T follicular helper cell (primary cell): ENCODE results near the gene HOXA7.

Experiments used
- DNase-seq: peaks from one replicate; pipeline ENCODE4 v3.0.0-alpha.2; 2020; ENCODE audit warnings: low read depth

The HOXA7 gene

DNA sequence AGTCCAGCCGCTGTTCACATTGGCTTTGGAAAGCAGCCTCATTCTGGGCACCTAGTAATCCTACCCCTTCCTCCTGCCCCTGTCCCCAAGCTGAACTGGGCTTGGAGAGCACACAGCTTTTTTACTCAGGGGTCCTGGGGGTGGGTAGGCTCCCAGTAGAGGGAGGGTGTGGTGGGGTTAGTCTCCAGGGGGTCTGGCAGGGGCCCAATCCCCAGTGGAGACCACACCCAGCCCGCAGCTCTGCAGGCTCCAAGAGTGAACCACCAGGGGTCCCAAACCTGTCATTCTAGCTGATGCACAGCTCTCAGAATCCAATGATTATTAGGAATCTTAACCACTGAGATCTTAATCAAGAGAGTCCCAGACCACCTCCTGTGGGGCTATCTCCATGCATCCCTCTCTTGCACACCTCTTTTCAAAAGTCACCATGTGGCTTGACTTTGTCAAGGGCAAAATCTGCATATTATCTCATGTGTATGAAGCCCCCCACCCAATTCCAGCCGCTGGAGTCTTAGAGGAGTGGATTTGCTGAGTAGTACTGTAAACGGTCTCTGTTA lies 25.9 kb upstream of the HOXA7 start:
- no peak for DNase-seq

DNA sequence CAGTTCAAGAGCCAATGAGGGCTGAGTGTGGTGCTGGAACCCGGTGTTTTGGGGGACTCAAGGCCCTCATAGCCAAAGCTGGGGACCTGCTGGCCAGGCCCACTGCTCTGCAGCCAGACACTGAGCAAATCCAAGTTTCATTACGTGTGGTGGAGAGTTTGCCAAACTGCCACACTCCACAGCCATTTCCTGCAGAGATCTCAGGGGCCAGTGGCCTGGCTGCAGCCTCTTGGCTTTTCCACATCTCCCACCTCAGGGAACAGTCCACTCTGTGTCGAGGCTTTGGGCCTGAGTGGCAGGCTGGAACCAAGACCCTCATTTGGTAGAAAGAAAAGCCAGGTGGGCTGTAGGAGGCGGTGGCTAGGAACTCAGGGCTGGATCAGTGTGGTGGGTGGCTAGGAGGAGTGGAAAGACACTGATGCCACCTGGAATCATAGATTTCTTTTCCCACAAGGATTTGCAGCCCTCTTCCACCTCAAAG lies 25.4 kb upstream of the HOXA7 start:
- DNase-seq = no peak

DNA sequence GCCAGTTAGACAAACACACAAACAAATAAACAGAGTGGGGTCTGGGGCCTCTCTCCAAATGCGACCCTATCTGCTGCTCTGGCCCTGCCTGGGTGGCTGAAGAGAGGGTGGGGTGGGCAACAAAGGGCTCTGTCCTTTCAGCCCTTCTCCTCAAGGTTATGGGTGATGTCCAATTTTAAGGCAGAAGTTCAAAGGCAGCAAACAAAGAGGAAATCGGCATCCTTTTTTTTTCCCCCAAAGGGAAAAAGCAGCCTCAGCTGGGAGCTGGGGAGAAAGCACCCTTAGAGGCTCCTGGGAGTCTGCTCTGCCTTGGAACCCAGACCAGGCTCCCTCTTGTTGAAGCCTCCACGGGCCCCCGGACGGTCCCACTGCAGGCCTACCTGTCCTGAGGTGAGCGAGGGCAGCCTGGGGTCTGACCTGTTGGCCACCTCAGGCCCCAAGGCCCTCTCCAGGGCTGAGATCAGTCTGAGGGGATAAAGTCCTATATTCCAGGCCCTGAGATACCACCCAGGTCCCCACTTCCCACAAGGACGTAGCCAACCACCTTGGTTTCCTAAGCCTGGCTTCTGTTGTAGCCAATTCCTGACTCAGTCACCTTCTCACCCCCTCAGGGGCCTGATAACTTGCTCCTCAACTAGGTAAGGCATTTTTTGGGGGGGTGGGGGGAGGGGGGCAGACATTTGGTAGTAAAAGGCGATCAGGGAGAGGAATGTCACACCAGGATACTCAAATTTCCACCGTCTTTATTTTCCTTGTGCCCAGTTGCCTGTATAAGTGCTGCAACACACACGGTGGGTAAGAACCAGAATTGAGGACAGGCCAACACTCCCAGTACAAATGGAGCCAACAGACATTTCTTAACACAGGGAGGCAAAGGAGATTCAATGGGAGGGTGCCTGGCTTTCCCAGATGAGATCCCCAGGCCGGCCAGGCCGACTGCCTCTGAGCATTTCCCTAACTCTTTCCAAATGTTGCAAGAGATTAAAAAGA lies 24.3 kb upstream of the HOXA7 start:
- DNase-seq = no peak

DNA sequence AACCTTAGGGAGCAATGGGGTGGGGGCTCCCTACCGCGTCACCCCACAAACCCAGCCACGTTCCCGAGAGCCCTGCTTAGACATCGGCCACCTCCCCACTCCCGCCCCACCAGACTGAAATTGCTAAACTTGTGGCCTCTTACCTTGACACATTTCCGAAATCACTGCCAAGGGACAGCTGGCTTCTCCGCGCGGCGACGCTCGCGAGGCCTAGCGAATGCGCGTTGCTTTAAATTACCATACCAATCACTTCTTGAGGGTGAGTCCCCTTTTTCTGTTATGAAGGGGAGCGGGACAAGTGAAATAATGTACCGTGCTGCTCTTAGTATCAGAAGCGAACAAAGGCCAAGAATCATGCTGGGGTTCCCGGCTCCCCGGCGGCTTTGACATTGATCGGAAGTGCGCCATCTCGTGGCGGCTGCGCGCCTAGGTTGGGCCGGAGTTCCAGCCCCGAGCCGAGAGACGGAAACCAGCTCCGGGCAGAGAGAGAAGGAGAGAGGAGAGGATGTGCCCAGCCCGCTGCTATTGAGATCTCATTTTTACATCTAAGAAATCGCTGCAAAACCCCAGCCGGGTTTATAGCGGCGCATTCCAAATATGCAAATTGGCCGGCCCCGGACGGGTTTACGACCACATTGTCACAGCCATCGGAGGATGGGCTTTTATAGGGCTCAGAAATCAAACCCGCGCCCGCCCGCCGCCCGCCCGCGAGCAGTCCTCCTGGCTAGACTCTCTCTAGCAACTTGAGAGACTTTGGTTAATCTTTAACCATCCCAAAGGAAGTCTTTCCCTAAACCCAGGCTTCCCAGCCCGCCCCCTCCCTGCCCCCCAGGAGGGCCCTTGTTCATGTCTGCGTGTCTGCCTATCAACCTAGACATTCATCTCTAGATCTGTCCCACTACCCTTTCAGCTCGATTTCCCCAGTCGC lies 23.3 kb upstream of the HOXA7 start:
- no peak for DNase-seq

DNA sequence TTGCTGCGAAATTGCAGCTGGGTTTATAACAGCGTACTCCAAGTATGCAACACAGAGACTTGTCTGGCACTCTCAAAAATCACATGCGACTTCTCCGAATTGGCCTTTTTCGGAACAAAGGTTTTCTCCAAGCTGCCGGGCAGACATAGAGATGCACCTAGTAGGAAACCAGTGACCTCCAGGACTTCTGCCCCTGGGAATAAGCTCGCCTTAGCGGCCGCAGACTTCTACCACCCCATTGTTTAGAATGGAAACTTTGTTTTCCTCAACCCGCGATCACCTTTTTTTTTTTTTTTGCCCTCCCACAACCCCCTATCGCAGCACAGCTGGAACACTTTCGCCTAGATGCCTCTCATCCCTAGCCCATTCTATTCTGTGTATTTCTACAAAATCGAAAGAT lies 22.6 kb upstream of the HOXA7 start:
- no peak for DNase-seq

DNA sequence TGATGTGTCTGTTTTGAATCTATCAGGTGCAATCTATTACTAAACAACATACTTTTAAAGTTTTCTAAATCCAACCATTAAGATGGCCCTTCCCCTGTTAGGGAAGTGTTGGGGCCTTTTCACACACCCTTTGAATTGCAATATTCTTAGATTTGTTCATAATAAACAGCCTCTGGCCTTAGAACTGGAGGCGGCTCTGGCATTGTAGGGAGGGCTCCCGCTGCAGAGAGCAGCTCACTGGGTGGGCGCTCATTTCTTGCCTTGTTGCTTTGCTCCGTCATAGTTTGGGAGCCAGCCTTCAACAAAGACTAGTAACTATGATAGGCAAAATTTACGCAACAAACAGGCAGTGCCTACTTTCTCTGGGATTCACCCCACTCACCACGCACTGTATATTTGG lies 21.9 kb upstream of the HOXA7 start:
- DNase-seq = no peak

DNA sequence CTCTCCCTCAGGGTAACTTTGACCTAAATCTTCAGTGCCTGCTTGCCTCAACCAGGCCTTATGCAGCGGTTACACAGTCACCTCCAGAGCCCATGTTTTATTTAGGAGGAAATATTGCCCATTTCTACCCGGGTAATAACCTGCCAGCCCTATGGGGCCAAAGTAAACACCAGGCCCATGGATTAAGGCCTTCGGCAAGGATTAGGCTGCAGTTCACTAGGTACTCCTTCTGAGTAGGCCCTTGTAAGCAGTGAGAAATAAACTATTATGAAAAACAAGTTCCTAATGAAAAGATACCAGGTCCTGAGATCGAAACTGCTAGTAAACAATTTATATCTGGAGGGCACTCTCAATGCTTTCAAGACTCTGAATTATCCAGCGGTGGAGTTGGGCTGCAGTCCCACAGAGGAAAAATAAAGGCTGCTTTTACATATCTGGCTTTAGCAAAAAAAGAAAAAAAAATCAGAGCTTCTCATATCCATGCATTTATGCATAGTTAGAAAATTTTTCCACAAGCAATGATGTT lies 21.4 kb upstream of the HOXA7 start:
- DNase-seq = no peak

DNA sequence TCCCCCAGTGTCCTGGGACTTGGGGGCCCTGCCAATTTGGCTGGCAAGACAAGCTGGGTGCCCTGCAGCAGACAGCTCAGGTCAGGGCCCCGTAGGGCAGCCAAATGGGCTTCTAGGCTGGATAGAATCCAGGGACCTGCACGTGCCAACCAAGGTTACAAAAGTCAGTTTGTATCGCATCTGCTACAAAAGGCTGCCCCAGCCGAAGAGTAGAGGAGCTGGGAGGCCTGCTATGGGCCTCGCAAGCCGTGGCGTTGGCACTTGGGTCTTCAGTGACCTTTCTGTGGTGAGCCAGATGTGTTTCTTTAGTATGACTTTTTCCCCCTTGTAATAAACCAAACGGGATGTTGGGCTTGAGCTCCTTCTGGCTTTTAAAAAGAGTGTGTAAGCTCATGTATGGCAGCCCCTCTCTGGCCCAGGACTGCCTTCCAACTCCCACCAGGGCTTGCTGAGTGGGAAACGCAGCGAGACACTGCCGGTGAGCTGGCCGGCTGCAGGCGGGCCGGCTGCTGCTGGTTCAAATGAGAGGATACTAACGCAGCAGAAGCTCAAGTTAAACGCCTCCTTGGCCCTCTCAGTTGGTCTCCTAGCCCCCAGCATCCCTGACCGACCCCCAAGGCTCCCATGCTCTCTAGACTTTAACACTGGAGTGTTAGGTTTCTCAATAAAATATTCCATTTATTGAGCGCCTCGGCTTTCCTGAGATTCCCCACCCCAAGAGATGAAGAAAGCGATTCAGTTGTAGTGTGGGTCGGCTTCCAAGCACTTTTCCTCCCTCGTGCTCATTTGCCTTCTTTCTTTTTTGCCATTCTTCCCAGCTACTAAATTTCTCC lies 20.7 kb upstream of the HOXA7 start:
- no peak for DNase-seq

DNA sequence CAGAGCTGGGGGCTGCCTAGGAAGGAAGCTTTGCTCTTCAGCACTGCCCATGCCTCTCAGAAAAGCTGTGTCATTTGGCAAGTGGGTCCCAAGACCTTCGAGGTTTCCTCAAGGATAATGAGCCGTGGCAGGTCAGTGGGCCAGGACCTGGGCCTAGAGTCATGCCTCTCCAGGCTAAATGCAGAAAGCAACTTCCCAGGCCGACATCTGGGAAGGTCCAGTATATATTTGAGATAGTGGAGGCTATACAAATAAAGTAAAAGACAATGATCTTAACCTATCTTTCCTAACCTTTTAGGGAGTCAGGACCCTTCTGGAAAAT lies 20.0 kb upstream of the HOXA7 start:
- DNase-seq = no peak

DNA sequence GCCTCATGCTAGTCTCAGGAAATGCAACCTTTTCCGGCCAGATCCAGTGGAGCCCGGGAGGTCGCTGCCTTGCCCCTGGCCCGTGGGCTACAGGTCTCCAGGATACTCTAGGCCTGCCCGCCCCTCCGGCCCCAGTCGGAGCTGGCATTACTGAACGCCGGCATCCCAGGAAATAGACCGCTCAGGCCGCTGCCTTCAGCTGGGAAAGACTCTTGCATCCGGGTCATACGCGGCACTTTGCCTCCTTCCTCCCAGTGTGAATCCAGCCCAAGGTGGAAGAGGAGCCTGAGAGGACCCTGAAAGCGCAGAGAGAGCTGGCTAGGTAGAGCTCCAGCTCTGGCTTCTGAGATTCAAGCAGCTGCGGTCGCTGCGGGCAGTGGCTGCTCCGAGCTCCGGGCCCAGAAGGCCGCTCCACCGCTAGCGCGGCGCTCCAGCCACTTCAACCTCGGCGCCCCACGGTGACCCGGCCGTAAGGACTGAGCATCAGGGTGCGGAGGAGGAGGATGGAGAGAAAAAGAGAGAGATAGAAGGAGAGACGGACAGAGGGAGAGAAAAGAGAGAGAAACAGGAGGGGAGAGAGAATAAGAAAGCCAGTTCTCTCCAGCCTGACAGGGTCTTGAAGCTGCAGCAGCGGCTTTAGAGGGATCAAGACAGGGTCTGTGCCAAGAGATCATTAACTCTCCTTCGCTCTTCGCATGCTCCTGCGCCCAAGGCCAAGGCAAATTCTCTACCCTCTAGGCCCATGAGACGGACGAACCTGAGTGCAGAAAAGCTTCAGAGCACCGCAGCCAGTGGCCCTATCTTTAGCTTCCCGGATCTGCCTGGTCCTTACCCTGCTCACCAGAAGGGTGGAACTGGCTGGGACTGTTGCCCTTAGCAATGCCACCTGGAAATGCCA lies 19.4 kb upstream of the HOXA7 start:
- no peak for DNase-seq

DNA sequence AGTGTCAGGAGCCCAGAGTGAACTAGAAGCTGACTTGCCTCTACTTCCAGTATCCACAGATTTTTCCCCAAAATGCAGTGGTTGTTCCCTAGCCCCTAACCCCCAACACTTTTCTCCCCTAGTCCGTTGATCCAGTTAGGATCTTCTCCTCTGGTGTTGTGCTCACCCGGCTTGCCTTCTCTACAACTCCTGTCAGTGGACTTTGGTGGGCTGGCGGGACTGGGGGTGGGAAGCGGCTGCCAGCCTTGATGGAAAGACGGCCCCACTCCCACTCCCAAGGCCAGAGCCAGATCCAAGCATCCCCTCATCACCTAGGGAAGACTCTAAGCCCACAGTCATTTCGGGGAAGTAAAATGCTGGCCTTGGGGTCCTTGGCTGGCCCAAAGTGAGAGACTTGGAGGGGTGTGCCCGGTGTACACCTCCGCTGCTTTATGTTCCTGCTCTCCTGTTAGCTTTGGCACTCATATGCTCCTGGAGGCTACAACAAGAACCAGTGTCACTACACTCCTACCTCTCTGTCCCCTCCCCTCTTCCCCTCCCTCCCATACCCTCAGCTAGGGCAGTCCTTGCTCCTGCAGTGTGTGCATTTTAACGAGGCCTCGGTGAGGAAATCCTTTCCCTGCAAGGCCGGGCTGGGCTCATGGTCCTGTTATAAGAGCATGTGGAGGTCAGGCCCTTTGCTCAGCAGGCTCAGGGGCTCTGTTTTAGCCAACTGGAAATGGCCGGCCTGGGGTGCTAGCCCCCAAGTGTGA lies 18.6 kb upstream of the HOXA7 start:
- DNase-seq = no peak

DNA sequence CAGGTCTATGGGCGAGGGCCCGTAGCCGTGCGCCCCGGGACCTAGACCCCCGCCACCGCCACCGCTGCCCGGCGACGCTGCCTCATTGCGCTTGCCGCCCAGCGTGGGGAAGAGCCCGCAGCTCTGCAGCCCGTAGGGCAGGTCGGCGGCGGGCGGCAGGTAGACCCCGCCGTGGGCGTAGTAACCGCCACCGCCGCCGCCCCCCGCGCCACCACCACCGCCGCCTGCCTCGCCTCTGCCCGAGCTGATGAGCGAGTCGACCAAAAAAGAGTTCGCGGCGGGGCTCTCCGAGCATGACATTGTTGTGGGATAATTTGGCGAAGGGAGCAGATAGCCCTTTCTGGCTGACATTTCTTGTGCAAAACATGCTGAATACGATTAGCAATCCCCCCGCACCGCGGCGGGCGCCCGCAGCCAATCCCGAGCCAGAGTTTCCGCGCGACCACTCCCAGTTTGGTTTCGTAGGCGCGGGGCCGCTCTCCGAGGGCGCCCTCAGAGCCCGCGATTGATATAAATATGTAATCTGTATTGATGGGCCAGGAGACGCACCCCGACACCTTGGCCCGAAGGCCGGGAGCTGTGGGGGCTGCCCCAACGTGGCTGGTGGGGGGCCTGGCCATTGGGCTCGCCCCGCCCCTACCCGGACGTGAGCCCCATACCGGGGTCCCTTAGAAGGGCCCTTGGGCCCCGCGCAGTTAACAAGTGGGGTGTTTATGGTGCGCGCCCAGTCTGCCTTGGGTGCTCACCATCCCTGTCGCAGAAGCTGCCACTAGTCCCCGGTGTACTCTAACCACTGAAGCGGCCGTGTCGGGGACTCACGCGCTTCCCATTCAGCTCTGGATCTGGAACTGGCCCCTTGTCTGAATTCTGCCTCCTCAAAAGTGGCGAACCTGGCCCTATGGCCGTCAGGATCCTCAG lies 17.7 kb upstream of the HOXA7 start, which contains the start of gene HOXA10:
Gene HOXA10 (minus strand): TSS at position 365 of the 918 bp plus-strand sequence. CDS start 14 bp downstream, at position 351.
- DNase-seq = no peak

DNA sequence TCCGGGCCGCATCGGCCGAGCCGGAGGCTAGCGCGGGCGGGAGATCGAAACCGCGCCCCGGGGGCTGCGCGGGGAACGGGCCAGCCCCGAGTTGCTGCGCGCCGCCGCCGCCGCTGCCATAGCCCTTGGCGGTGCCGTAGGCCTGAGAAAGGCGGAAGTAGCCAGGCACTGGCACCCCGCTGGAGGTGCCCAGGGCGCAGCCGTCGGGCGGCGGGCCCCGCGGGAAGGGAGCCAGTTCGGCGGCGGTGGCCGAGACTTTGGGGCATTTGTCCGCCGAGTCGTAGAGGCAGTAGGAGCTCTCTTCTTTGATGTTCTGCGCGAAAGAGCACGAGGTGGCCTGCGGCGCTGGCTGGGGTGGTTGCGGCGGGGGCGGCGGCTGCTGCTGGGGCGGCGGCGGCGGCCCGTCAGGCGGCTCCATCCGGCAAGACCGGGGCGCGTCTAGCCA lies 17.1 kb upstream of the HOXA7 start:
- no peak for DNase-seq

DNA sequence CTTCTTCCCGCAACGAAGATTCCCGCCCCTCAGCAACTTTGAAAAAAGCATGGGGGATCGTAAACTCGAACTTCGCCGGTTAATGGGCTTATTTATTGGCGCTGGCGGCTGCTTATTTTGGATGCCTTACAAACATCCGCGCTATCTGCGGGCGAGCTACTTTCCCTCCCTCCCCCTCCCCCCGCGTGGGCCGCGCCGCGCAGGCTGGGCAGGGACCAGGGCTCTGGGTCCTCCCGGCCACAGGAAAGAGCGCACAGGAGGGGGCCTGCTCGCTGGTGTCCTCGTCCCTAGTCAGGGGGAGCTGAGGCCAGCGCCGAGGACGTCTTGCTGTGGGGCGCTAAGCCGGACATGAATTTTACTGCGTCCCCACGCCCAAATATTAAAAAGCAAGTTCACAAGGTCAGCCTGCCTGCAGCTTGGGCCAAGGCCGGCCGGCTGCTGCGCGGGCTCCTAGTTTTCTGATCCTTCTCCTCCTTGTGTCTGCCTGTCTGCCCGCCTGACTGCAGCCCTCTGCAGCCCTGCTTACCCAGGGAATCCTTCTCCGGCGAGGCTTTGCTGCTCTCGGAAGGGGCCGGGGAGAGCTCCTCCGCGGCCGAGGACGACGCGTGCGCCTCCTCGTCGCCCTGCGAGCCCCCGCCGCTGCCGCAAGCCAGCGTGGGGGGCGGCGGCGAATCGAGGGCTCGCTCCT lies 16.5 kb upstream of the HOXA7 start:
- DNase-seq = no peak

DNA sequence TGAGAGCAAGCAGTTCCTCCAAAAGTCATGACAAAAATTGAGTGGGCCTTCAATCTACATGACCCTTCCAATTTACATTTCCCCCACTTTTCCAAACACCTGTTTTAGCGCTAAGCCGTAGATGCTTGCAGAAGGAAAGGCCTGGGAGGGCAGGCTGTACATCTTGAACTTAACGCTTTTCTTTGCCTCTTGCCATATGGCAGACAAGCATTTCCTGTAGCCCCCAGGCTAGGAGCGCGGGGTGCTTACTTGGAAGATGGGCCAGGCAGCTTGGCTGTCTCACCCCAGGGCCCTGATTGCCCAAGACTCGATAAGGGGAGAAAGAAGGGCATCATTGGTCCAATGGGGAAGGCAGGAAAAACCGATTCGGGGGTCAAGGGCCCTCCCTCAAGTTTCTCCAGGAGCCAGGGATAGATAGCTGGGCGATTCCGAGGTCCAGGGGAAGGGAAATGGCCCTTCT lies 15.9 kb upstream of the HOXA7 start:
- DNase-seq = no peak

DNA sequence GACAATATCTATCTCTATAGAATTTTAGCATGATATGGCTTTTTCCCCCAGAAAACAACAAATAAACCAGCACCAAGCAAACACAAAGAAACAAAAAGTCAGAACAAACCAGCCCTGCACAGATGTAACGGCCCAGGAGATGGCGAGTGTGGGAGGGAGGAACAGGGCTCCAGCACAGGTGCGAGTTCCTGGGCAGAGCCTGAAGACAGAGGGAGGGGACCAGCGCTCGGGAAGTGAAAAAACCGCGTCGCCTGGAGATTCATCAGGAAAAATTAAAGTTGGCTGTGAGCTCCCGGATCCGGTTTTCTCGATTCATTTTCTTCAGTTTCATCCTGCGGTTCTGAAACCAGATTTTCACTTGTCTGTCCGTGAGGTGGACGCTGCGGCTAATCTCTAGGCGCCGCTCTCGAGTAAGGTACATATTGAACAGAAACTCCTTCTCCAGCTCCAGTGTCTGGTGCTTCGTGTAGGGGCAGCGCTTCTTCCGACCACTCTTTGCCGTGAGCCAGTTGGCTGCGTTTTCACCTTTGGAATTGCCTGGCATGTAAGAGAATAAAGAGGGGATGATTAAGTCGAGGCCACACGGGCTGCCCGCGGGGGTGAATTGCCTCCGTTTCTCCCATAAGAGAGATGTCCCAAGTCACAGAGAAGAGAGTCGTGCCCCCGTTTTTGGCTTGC lies 15.3 kb upstream of the HOXA7 start:
- DNase-seq = no peak

DNA sequence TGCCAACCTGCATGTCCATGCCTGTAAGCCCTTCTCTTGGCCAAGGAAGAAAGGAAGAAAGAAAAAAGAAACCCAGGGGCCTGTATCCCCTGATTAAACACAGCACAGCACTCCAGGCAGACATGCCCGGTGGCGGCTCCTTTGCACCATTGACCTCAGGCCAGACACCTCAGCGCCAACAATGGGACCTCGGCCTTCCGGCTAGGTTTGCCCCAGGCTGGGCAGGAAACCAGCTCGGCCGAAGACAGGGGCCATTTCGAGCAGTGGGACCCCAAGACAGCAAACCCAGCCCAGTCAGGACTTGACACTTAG lies 14.8 kb upstream of the HOXA7 start:
- DNase-seq = no peak
